GM12878 (cell line): ENCODE data around the gene RB1. TPM values are rescaled to one million over a fixed set of nuclear protein-coding genes. Genes with fewer than 3 reads are reported as not detected.

Experiments used
- ATAC-seq: fragments of 200-7000 bp; cut with Tn5 transposase; 3 replicates; pipeline ENCODE4 v1.9.1; 2020; ENCODE audit warnings: mild to moderate bottlenecking, moderate library complexity
- BruUV-seq: library from RNA; stranded (reverse); fragments of 400-500 nt; replicated peaks from 2 replicates; lab custom pipeline; 2021; lab: Mats Ljungman, UMichigan
- CTCF ChIA-PET: fragments of 300-600 bp; sonication (Branson Sonifier 250); formaldehyde crosslinking; extraction: SDS; loops from one replicate; lab custom pipeline; 2021; ENCODE audit warnings: inconsistent platforms; lab: Yijun Ruan, JAX
- POLR2A ChIA-PET: fragments of 350-600 bp; formaldehyde crosslinking; extraction: SDS; loops from one replicate; lab custom pipeline; 2021; ENCODE audit warnings: inconsistent platforms; lab: Charles Lee
- RAD21 ChIA-PET: fragments of 300-600 bp; sonication (Branson Sonifier 250); formaldehyde crosslinking; loops from one replicate; lab custom pipeline; 2023; ENCODE audit warnings: antibody characterized with exemption; ENCODE audit not compliant: unreplicated experiment; lab: Charles Lee
- SMC1A ChIA-PET: fragments of 300-600 bp; sonication (Branson Sonifier 250); formaldehyde crosslinking; loops from one replicate; lab custom pipeline; 2023; ENCODE audit not compliant: unreplicated experiment, uncharacterized antibody; lab: Charles Lee
- DNase-seq: peaks from one replicate; pipeline ENCODE4 v3.0.0-alpha.2; 2011; ENCODE audit warnings: low read depth, low spot score
- FAIRE-seq: peaks from 3 replicates; lab custom pipeline; 2011; peaks lifted over from hg19 to GRCh38; lab: Jason Lieb, UNC
- H2AFZ ChIP-seq: 2 replicates; pipeline ENCODE4 v1.6.0; 2011; ENCODE audit warnings: low read depth, low read length, control low read depth; ENCODE audit not compliant: control insufficient read depth
- H3K27ac ChIP-seq: 2 replicates; pipeline ENCODE4 v1.5.1; 2011; ENCODE audit warnings: control low read depth; ENCODE audit not compliant: control insufficient read depth, insufficient read depth
- H3K27me3 ChIP-seq, 2 experiments: replicated peaks in 1 of 2; 2 replicates each; pipeline versions ENCODE4 v1.6.0 to v1.6.1; 2011; ENCODE audit warnings: low read length in 1 of 2; ENCODE audit not compliant: control insufficient read depth in 2 of 2, insufficient read depth in 2 of 2
- H3K36me3 ChIP-seq, 2 experiments: 2 replicates each; pipeline ENCODE4 v1.5.1; 2011; ENCODE audit warnings: low read length in 1 of 2; ENCODE audit not compliant: control insufficient read depth in 2 of 2, insufficient read depth in 2 of 2
- H3K4me1 ChIP-seq: 2 replicates; pipeline ENCODE4 v1.6.1; 2011; ENCODE audit warnings: mild to moderate bottlenecking, low read length, moderate library complexity, mixed read lengths; ENCODE audit not compliant: control insufficient read depth, insufficient read depth
- H3K4me2 ChIP-seq: 2 replicates; pipeline ENCODE4 v1.6.0; 2011; ENCODE audit warnings: control low read depth; ENCODE audit not compliant: control insufficient read depth, insufficient read depth
- H3K4me3 ChIP-seq: fragments of 200-600 bp; sonication (generic); 2 replicates; pipeline ENCODE4 v1.5.1; 2016
- H3K79me2 ChIP-seq: 2 replicates; pipeline ENCODE4 v1.6.0; 2011; ENCODE audit warnings: low read length; ENCODE audit not compliant: control insufficient read depth, insufficient read depth
- H3K9ac ChIP-seq: 2 replicates; pipeline ENCODE4 v1.8.0; 2011; ENCODE audit warnings: low read length, control low read depth, mixed read lengths; ENCODE audit not compliant: control insufficient read depth, insufficient read depth
- H3K9me3 ChIP-seq: replicated peaks from 3 replicates; pipeline ENCODE4 v1.5.1; 2011; ENCODE audit warnings: mild to moderate bottlenecking, low read length; ENCODE audit not compliant: control insufficient read depth, insufficient read depth
- H4K20me1 ChIP-seq: 2 replicates; pipeline ENCODE4 v1.6.0; 2011; ENCODE audit not compliant: control insufficient read depth, insufficient read depth
- HDAC2 ChIP-seq: fragments of 200-600 bp; sonication (generic); IDR thresholded peaks from 2 replicates; pipeline ENCODE4 v1.6.1; 2017
- HDGF ChIP-seq: fragments of 450-650 bp; IDR thresholded peaks from 2 replicates; pipeline ENCODE4 v1.6.1; 2016; ENCODE audit warnings: antibody characterized with exemption
- LARP7 ChIP-seq: fragments of 450-650 bp; IDR thresholded peaks from 2 replicates; pipeline ENCODE4 v1.6.1; 2017; ENCODE audit warnings: mild to moderate bottlenecking
- NFXL1 ChIP-seq: fragments of 450-650 bp; IDR thresholded peaks from 2 replicates; pipeline ENCODE4 v1.6.1; 2017; ENCODE audit warnings: antibody characterized with exemption, mild to moderate bottlenecking, borderline replicate concordance
- NR2C1 ChIP-seq: fragments of 450-650 bp; IDR thresholded peaks from 2 replicates; pipeline ENCODE4 v1.6.1; 2017; ENCODE audit warnings: antibody characterized with exemption, mild to moderate bottlenecking, moderate library complexity
- PAX8 ChIP-seq: fragments of 450-650 bp; IDR thresholded peaks from 2 replicates; pipeline ENCODE4 v1.6.1; 2017; ENCODE audit warnings: mild to moderate bottlenecking, moderate library complexity
- STAT1 ChIP-seq: fragments of 450-650 bp; conservative IDR thresholded peaks from 2 replicates; pipeline ENCODE4 v1.6.1; 2014; ENCODE audit warnings: antibody characterized with exemption, mild to moderate bottlenecking
- TBL1XR1 ChIP-seq: IDR thresholded peaks from 2 replicates; pipeline ENCODE4 v1.6.1; 2012; ENCODE audit warnings: low read depth, low read length, improper control_type of control experiment
- YY1 ChIP-seq: IDR thresholded peaks from 2 replicates; pipeline ENCODE4 v1.6.1; 2011; ENCODE audit warnings: low read depth, mild to moderate bottlenecking, low read length
- ZNF622 ChIP-seq: fragments of 450-650 bp; IDR thresholded peaks from 2 replicates; pipeline ENCODE4 v1.6.1; 2017; ENCODE audit warnings: mild to moderate bottlenecking, inconsistent platforms
- WGBS: methylation state at CpG from one replicate; pipeline ENCODE4 v1.1.6; 2016; ENCODE audit warnings: low lambda C conversion rate; ENCODE audit not compliant: insufficient replicate concordance, insufficient coverage; ENCODE audit errors: missing lambda C conversion rate; 5-methylcytosine and 5-hydroxymethylcytosine counted together
- in situ Hi-C: fragments of 300-500 bp; cut with MboI; formaldehyde crosslinking; loops from 9 replicates; pipeline ENCODE4 v1.14.3; 2018; ENCODE audit warnings: mixed read lengths
- intact Hi-C: fragments of 100-400 bp; cut with micrococcal nuclease; formaldehyde crosslinking; loops from one replicate; pipeline ENCODE4 v1.14.2; 2022; ENCODE audit not compliant: unreplicated experiment
- polyA plus RNA-seq, 11 experiments: library from polyadenylated mRNA; depleted of rRNA in 4 of 11; unstranded in 6 of 11; stranded (reverse) in 5 of 11; fragments of >200 nt; fragmentation: Nextera tagmentation in 4 of 11; fragmentation: Illumina TruSeq in 1 of 11; extraction: Ambion mirVana in 4 of 11; extraction: Trizol in 1 of 11; gene quantifications; 1 replicate in 1 of 11; 2 replicates in 10 of 11; pipeline versions ENCODE4 v1.2.1 to v1.2.3, GENCODE V29; 2011 to 2016; ENCODE audit warnings: inconsistent platforms in 2 of 11, missing spikeins in 2 of 11, low read depth in 1 of 11
- total RNA-seq, 4 experiments: library from RNA; depleted of rRNA in 3 of 4; stranded (reverse); fragments of >200 nt in 3 of 4; fragmentation: Illumina TruSeq in 1 of 4; extraction: Trizol in 1 of 4; gene quantifications; 2 replicates each; pipeline versions ENCODE4 v1.2.1 to v1.2.3, GENCODE V29; 2013 to 2021
- TF ChIP-seq, protein P1 (sequence below): fragments of 450-650 bp; IDR thresholded peaks from 2 replicates; pipeline ENCODE4 v1.6.1; 2017; ENCODE audit warnings: mild to moderate bottlenecking, moderate library complexity
- TF ChIP-seq, protein P2 (sequence below): fragments of 450-650 bp; IDR thresholded peaks from 2 replicates; pipeline ENCODE4 v1.6.1; 2016; ENCODE audit warnings: mild to moderate bottlenecking
- TF ChIP-seq, protein P3 (sequence below): IDR thresholded peaks from 2 replicates; pipeline ENCODE4 v1.6.1; 2011; ENCODE audit warnings: mild to moderate bottlenecking, low read depth, low read length, moderate library complexity; ENCODE audit not compliant: insufficient replicate concordance
- TF ChIP-seq, protein P4 (sequence below): fragments of 450-650 bp; IDR thresholded peaks from 2 replicates; pipeline ENCODE4 v1.6.1; 2017; ENCODE audit warnings: borderline replicate concordance

The RB1 gene
- total and polyA plus RNA-seq, 10 of the 15 experiments (the other 5 are each of a cell fraction or from before 2014, with no cell fraction given) = 2.8 to 45.0 (median 8.3) TPM

DNA sequence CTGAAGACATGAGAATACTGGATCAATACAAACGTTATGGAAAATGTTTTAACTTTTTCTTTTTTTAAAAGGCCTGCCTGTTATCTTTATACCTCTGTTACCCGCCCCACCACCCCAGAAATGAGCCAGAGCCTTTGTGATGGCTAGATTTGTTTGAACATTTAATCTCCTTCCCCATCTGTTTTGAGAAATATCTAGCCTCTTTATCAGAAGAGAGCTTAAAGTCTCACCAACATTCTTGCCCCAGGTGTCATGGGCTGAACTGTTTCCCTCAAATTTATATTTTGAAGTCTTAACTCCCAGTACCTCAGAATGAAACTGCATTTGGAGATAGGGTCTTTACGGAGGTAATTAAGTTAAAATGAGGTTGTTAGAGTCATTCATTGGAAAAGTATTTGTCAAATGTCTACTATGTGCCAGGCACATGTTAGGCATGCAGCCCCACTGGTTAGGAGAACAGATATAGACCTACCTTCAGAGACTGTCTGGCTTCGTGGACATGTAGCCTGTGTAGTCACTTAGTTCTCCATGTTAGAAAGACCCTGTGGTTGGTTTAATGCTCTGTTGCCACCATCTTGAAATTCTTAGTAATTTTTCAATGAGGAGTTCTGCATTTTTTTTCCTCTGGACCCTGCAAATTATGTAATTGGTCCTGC is 6.3 kb upstream of the RB1 start (continued):
- TF ChIP-seq, protein P1, sequence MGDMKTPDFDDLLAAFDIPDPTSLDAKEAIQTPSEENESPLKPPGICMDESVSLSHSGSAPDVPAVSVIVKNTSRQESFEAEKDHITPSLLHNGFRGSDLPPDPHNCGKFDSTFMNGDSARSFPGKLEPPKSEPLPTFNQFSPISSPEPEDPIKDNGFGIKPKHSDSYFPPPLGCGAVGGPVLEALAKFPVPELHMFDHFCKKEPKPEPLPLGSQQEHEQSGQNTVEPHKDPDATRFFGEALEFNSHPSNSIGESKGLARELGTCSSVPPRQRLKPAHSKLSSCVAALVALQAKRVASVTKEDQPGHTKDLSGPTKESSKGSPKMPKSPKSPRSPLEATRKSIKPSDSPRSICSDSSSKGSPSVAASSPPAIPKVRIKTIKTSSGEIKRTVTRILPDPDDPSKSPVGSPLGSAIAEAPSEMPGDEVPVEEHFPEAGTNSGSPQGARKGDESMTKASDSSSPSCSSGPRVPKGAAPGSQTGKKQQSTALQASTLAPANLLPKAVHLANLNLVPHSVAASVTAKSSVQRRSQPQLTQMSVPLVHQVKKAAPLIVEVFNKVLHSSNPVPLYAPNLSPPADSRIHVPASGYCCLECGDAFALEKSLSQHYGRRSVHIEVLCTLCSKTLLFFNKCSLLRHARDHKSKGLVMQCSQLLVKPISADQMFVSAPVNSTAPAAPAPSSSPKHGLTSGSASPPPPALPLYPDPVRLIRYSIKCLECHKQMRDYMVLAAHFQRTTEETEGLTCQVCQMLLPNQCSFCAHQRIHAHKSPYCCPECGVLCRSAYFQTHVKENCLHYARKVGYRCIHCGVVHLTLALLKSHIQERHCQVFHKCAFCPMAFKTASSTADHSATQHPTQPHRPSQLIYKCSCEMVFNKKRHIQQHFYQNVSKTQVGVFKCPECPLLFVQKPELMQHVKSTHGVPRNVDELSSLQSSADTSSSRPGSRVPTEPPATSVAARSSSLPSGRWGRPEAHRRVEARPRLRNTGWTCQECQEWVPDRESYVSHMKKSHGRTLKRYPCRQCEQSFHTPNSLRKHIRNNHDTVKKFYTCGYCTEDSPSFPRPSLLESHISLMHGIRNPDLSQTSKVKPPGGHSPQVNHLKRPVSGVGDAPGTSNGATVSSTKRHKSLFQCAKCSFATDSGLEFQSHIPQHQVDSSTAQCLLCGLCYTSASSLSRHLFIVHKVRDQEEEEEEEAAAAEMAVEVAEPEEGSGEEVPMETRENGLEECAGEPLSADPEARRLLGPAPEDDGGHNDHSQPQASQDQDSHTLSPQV = no peak
- TF ChIP-seq ZNF622 (no peak), LARP7 (no peak)
- TF ChIP-seq, all 136 proteins: peak for 0

DNA sequence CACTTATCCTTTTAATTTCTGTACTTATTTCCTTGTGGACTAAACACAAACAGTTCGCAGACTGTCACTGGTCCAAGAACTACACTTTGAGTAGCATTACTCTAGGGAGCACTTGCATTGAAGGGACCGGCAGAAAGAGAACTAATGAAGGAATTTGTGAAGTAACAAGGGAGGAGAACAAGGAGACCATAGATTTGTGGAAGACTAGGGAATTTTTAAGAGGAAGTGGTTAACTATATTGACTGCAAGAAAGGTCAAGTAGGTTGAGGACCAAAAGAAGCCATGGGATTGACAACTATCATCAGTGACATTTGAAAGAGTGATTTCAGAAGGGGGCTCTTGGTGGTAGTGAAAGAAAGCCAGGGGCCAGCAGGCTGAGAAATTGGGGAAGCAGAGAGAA is 4.0 kb upstream of the RB1 start:
- intact Hi-C loops = no loop called here
- Histone ChIP-seq H2AFZ (no peak overlapping the region), H3K27ac (no peak overlapping the region), H3K4me3 (no peak overlapping the region), H3K36me3 (no peaks in the 10 kb centered on the region), H3K27me3 (peaks cover 0 to 9% of the 10 kb centered on the region in 2 experiments; a peak in 2 of 4 replicates), H3K4me2 (no peak overlapping the region), H3K4me1 (no peaks in the 10 kb centered on the region), H3K9me3 (no peaks in the 10 kb centered on the region), H3K9ac (no peak overlapping the region), H4K20me1 (no peaks in the 10 kb centered on the region), H3K79me2 (peaks cover 4% of the 10 kb centered on the region)
- SMC1A ChIA-PET = no interaction called here
- 57% methylated on average over 2 of the region's 2 CpGs for WGBS
- DNase-seq (no peak), FAIRE-seq (no peak), ATAC-seq (no peak)
- BruUV-seq = no TSS peak
- RAD21 ChIA-PET = no interaction called here
- POLR2A ChIA-PET = no interaction called here
- CTCF ChIA-PET = no interaction called here
- in situ Hi-C loops = no loop called here
- TF ChIP-seq, protein P2, sequence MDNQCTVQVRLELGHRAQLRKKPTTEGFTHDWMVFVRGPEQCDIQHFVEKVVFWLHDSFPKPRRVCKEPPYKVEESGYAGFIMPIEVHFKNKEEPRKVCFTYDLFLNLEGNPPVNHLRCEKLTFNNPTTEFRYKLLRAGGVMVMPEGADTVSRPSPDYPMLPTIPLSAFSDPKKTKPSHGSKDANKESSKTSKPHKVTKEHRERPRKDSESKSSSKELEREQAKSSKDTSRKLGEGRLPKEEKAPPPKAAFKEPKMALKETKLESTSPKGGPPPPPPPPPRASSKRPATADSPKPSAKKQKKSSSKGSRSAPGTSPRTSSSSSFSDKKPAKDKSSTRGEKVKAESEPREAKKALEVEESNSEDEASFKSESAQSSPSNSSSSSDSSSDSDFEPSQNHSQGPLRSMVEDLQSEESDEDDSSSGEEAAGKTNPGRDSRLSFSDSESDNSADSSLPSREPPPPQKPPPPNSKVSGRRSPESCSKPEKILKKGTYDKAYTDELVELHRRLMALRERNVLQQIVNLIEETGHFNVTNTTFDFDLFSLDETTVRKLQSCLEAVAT = no peak
- no peak for TF ChIP-seq HDAC2
- TF ChIP-seq, protein P3, sequence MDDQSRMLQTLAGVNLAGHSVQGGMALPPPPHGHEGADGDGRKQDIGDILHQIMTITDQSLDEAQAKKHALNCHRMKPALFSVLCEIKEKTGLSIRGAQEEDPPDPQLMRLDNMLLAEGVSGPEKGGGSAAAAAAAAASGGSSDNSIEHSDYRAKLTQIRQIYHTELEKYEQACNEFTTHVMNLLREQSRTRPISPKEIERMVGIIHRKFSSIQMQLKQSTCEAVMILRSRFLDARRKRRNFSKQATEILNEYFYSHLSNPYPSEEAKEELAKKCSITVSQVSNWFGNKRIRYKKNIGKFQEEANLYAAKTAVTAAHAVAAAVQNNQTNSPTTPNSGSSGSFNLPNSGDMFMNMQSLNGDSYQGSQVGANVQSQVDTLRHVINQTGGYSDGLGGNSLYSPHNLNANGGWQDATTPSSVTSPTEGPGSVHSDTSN = no peak
- no peak for TF ChIP-seq PAX8
- TF ChIP-seq, protein P4, sequence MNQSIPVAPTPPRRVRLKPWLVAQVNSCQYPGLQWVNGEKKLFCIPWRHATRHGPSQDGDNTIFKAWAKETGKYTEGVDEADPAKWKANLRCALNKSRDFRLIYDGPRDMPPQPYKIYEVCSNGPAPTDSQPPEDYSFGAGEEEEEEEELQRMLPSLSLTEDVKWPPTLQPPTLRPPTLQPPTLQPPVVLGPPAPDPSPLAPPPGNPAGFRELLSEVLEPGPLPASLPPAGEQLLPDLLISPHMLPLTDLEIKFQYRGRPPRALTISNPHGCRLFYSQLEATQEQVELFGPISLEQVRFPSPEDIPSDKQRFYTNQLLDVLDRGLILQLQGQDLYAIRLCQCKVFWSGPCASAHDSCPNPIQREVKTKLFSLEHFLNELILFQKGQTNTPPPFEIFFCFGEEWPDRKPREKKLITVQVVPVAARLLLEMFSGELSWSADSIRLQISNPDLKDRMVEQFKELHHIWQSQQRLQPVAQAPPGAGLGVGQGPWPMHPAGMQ = no peak
- no peak for TF ChIP-seq HDGF
- TF ChIP-seq STAT1 = no peak
- TF ChIP-seq NFXL1 = no peak
- TF ChIP-seq NR2C1 = no peak
- TF ChIP-seq YY1 = no peak
- no peak for TF ChIP-seq TBL1XR1
